DMS153 (cell line): Measurements from ENCODE around the gene BCAR3.
"Not testable (repeated sequence)": the region's sequence is repeated elsewhere in the genome, so short reads cannot be mapped to it uniquely, and the experiment has no call there.

Experiments used
- DNase-seq: peaks from one replicate; lab custom pipeline; 2025; lab: John Stamatoyannopoulos, UW

Gene BCAR3

DNA sequence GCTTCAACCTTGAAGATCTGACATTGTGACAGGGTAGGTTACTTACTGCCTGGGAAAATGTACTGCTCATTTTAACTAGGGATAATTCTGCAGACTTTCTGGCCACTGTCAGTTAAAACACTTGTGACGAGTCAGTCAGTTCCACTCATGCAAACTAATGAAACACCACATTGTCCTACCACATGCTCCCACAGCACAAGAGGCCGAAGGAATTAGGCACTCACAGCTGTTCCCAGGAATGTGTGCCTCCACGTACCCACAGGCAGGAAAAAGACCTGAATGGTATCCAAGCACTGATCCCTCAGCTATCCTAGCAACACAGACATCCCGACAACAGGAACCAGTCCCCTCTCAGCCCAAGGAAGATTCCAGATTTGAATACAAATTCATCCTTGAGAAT is 12.3 kb downstream of the BCAR3 start:
- no peak for DNase-seq

DNA sequence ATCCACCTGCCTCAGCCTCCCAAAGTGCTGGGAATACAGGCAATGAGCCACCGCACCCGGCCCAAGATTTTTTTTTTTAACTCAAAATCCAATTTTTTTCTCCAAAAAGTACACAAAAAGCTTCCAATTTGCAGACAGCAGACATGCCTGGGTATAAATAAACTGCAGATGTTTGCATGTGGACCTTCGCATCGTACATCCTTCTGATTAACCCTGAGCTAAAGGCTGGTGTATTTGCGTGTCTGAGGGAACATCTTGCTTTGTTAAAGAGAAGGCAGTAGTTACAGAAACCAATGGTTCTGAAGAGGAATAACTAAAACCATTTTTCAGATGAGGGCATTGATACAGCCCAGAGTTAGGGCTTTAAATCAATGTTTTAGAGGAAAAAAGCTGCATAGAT is 12.7 kb downstream of the BCAR3 start:
- no peak for DNase-seq

DNA sequence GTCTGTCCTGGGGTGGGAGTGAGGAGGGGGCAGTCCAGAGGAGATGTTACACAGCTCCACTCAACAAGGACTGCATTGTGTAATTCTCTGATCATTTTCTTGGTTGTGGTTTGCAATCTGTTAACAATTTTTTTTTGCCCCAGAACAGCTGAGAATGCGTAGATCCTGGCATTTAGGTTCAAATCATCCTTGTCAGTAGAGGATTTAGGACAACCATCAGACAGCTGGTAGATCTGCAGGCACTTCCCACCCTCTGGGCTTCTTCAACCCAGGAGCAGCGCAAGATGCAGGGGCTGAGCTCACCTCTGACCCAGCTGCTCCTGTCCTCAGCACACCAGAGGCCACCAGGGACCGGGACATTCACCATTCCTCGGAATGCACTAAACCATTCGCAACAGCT is 13.5 kb downstream of the BCAR3 start:
- no peak for DNase-seq

DNA sequence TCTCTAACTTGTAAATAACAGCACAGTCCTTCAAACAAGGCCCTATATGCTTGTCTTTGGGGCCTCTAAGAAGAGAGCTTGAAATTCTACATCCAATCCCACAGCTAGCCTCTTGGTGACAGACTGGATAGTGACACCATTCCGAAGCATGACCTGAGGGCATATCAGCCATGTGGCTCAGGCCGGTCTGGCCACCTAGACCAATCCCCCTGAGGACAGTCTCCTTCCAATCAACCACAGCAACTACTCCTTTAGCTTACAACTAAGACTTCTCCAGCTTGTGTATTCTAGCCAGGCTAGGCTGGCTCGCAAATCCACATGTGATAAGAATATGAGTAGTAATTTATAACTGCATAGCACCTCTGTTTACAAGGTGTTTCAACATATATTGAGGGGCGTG is 14.0 kb downstream of the BCAR3 start:
- no peak for DNase-seq

DNA sequence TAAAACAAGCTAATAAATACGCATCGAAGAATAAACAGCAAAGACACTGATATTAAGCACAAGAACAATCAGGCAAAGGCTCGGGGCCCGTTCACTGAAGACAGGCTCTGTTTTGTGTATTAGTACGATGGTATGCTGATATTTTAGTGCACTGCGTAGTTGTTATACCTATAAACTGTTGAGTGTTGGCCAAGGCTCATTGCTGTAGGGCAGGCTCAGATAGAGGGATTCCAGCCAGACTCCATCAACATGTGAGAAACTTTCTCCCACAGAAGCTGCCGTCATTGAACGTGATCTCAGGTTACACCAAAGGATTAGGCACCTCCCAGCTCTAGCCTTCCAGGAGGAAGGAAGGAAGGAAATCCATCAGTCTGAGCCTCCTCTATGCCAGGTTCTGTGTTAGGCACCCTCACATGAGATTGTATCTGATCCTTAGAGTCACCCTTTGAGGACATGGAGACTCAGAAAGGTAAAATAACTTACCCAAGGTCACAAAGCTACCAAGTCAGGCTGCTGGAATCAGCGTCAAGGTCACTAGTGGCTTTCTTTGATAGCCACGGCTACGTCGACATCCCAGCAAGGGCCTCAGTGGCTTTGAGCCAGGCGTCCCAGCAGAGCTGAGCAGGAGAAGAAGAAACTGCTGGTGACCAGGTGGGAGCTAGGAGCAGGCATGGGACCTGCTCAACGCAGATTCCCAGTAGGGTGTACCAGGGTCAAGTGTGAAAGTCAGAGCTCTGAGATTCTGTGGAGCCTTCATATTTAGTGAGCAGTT is 14.8 kb downstream of the BCAR3 start:
- DNase-seq: no peak

DNA sequence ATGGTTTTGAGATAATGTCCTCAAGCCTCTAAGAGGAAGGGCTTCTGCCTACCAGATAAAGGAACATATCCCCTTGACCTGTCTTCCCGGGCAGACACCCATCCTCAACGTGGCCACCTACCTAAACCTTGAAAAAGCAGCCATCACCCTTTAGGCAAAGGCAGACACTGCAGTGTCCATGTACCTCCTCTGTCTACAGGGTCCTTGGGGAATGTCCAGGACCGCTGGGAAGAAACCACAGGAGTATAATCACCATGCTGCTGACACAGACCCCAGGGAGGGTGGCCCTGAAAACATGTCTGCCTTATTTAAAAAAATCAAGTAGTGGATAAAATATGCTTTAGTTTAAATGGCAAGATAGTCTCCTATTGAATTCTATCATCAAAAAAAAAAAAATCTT is 16.6 kb downstream of the BCAR3 start:
- no peak for DNase-seq

DNA sequence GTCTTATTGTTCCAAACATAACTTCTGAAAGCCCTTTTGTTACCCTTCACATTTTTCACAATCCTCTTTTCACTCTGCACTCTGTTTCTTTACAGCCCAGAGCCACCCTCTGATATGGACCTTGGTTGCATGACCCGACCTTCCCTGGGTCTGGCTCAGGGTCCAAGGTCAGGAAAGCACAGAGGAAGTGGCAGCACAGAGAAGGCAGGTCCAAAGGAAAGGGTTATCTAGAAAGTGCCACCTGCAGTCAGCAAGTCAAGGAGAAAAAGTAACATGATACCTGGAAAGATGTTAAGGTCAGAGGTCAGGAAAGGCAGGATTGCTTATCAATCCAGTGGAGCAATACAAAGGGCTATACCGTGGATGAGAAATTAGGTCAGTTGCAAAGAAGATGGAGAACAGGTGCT is 18.4 kb downstream of the BCAR3 start:
- no peak for DNase-seq

DNA sequence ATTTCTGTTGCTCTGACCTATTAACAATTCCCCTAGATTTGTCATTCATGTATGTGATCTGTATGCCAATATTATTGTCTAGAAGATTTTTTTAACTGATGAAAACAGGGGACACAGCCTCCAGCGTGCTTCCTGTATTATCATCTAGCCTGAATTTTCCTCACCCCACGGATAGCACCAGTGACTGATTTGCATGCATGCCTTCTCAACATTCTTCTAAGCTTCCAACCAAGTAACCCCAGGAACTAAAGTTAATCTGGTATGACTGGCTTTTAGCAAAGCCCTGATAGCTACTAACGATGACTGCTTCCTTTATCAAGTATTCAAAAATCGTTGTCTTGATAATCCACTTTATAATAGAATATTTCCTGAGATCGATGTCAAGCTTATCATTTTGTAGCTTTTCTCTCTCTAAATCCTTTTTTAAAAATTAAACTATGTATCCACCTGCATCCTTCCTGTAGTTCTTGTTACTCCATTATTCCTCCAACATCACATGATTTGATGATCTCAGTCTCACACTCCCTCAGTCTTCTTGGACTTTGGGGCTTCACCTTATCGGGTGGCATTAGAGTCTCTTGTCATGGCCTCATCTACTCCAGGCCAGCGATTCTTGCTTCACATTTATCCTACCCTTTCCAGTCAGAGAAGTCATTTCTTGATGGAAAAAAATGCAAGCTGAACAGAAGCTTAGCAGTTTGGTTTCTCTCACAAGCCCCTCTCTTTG is 19.0 kb downstream of the BCAR3 start:
- no peak for DNase-seq

DNA sequence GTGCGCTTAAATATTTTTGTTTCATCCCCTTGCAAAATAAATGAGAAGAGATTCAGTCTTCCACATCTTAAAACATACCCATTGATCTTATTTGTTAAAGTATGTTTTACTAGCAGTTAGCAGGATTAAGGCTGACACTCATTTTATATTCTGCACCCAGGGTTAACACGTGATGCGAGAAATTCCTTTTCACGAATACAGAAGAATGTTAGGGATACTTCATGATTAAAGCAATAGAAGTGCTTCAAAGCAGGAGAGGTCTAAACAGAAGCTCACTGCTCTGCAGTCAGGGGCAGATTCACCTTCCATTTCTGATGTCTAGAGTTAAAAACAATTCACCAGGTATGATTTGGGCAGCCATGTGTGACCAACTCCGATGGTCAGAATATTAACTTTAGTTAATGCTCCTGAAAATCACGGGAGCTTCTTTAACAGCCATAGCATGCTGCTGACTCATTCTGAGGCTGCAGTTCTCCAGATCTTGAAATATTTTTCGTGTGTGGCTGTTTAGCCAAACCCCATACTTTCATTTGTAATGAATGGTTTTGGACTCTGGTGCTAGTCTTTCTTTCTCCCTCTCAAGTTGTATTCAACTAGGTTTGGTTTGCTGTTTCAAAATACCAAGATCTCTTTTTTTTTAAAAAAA is 19.7 kb downstream of the BCAR3 start:
- DNase-seq: no peak

DNA sequence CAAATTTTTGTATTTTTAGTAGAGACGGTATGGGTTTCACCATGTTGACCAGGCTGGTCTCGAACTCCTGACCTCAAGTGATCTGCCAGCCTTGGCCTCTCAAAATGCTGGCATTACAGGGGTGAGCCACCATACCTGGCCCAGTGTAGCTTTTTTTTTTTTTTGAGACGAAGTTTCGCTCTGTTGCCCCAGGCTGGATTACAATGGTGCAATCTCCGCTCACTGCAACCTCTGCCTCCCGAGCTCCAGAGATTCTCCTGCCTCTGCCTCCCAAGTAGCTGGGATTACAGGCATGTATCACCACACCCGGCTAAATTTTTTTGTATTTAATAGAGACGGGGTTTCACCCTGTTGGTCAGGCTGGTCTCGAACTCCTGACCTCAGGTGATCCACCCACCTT is 20.3 kb downstream of the BCAR3 start:
- not testable (repeated sequence) for DNase-seq

DNA sequence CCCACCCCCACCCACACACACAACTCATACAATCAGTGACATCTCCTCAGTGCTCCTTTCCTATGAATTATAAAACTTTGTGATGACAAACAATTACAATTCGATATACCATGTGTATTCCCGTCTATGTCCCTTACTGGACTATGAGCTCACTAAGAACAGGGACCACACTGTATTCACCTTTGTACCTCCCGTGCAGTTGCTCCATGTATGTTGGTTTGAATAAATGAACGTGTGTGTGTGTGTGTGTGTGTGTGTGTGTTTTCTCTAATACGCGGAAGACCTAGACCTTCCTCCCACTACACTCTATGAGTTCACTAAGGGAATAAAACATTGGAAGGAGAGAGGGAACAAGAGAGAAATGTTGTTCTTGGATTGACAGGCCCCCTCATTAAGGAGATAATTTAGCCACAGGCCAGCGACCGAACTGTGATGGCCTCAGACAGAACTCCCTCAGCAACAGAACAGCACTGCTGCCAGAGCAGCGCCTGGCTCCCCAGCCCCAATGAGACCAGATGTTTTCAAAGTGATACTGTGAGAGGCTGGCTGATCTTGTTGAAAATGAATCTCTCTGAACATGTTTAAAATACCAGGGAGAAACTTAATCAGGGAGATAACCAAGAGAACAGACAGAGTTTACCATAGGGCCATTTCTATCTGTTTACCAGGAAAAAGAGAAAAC is 21.7 kb downstream of the BCAR3 start:
- no peak for DNase-seq

DNA sequence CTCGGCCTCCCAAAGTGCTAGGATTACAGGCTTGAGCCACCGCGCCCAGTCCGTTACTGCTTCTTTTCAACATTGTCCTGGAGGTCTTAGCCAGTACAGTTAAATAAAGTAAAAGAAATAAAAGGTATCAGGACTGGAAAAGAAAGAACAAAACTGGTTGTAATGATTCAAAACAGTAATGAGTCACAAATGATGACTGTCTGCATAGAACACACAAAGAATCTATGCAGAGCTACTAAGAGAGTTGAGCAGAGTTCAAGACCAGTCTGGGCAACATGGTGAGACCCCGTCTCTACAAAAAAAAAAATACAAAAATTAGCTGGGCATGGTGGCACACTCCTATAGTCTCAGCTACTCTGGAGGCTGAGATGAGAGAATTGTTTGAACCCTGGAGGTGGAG is 23.4 kb downstream of the BCAR3 start:
- DNase-seq: no peak

DNA sequence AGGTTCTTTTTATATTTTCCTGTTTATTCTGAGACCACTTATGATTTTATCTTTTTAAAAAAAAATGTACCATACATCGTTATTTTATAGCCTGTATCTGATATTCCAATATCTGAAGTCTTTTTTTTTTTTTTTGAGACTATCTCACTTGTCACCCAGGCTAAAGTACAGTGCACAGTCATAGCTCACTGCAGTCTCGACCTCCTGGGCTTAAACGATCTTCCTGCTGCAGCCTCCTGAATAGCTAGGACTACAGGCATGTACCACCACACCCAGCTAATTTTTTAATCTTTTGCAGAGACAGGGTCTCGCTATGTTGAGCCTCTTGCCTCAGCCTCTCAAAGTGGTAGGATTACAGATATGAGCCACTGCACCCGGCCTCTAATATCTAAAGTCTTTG is 25.1 kb downstream of the BCAR3 start:
- DNase-seq: no peak

DNA sequence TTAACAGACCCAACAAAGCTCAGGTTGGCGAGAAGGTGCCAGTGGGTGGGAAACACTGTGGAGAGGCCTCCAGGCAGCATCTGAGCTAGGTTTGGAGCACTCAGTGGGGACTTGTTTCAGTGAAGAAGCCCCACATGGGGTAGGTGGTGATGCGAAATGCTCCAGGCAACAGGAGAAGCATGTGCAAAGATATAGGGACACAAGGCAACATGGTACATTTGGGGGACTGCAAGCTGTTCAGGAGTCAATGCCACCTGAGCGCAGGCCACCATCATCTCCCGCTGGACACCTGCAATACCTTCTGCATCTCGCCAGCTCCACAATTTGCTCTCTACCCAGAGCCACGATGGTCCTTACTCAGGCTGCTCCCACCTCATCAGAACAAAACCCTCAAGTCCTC is 28.0 kb downstream of the BCAR3 start:
- DNase-seq: no peak

DNA sequence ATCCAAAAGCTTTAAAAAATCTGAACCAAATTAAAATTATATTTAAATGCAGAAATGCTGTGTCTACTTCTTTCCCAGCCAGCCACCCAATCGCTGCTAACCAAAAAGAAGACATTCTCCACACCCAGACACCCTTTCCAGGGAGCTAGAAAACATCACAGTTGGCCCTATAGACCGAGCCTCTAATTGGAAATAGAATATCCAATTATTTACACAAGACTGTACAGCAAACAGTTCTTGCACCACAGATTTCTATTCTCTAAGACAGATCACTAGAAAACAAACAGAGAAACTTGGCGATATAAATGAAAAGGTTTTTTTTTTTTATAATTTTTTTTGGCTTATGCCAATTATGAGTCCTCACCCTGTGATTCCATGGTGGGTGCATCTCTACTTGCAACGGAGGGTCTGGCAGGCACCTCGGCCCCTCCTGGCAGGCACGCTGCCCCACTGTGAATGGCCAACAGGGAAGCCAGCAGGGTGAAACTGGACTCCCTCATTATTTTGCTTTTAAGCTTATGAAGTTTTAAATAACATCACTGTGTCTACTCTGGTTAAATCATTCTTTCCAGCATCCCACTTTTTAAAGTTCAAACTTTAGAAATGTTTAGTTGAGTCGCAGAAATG is 29.2 kb downstream of the BCAR3 start:
- peak; percentile 36 for DNase-seq

DNA sequence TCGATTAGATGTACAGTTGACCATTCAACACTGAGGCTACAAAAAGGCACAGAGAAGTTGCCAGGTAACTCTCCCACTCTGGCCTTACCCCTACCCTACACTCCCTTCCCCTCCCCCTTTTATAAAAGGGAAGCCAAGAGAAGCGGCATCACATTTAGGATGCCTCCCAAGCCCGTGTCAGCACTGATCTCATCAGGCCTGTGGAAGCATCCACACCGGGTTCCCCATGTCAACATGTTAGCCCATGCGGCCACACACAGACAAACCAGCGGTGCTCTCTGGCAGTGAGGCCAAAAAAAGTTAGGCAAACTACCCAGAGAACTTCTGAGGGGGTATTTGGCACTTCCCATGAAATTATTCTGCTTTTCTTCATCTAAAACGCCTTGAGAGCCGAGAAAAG is 29.9 kb downstream of the BCAR3 start:
- no peak for DNase-seq

DNA sequence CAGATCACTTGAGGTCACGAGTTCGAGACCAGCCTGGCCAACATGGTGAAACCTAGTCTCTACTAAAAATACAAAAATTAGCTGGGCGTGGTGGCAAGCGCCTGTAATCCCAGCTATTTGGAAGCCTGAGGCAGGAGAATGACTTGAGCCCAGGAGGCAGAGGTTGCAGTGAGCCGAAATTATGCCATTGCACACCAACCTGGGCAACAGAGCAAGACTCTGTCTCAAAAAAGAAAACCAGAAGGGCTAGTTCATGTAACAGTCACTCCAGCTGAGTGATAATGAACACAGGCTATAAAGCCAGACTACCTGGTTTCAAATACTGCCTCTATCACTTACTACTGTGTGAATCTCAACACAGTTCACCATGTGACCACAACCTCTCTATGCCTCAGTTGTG is 31.5 kb downstream of the BCAR3 start:
- DNase-seq: not testable (repeated sequence)

DNA sequence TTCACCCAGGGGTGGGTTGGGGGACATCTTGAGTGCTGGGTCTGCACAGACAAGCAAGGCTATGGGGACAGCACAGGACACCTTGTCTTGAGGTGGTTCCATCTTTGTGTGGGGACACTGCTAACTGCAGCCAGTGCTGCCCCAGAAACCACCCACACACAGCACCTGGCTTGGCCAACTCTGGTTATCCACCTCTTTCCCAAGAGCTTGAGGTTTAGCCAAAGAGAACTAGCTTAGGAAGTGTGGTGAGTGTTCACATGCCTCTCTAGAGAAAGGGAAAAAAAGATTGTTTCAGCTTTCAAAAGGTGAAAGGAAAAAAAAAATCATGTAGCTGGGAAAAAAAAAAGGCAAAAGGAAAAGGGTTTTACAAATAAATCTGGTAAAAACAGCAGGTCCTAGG is 32.4 kb downstream of the BCAR3 start:
- no peak for DNase-seq

DNA sequence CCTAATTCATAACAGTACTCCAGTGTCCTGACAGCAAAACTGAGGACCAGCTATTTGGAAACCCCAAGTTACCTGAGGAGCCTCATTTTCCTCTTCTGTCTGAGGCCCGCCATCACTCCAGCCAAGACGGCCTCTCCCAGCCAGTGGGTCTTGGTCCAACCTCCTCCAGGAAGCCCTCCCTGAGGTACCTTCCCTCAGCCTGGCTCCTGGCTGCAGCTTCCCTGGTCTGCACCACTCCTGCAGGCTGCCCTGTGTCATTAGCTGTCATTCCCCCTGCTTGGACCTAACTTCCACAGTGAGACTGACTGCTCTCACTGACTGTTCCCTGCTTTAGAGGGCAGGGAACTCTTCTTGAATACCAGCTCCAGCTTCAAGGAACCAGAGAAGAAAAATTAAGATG is 33.0 kb downstream of the BCAR3 start:
- DNase-seq: no peak

DNA sequence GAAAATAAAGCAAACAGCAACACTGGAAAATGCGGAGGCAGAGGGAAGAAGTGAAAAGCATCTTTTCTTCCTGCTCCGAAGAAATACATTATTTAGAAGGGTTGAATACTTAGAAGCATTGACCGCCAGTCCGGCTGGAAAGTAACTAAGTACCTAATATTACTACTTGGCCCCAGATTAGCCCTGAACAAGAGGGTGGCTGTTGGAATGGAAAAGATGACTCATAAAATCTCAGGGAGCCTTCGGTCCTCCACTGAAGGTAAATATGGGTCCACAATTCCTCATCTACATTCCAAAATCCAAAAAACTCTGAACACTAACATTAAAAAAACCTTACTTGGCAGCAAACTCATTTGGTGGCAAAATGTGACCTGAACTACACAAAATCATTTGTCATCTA is 40.1 kb downstream of the BCAR3 start:
- DNase-seq: no peak

DNA sequence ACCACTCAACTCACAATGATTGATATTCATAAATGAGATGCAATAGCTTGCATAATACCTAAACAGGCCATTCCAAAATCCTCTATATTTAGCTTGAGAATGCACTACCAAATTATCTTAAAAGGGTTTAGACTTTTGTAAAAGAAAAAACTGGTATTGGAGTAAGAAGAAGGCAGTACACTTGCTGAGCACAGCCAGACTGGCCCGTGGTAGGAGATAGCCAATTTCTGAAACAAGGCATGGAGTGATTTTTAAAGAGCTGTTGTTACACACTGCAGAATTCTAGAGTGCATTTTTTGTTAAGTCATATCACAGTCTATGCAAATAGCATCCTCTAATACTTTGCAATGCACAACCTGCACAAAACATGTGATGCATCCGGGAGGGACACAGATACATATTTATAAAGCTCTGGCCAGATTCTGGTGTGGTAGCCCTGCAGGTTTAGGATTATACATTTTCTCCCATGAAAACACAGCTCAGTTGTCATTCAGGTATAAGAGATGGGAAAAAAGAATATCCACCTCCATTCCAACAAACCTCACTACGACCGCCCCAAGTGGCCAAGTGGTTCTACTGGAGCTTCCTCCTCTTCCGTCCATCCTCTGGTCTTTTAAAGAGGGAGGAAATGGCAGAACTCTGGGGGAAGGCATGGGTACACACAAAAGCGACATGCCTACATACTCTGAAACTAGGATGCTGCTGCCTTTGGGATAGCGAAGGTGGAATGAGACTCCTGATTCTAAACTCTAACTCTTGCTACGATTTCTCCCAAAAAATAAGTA is 40.8 kb downstream of the BCAR3 start:
- DNase-seq: no peak
